HepG2 (cell line): ENCODE measurements around the gene MSI2.

Experiments used
- CEBPB ChIP-seq: IDR thresholded peaks from 2 replicates; pipeline ENCODE4 v1.6.1; 2011; ENCODE audit warnings: low read depth, low read length, improper control_type of control experiment, borderline replicate concordance
- EZH2 ChIP-seq: conservative IDR thresholded peaks from 2 replicates; pipeline ENCODE4 v1.6.1; 2012; ENCODE audit warnings: mild to moderate bottlenecking, low read depth, low read length, moderate library complexity
- HDAC2 ChIP-seq: sonication (generic); formaldehyde crosslinking; IDR thresholded peaks from 2 replicates; pipeline ENCODE4 v1.4.0; 2020; ENCODE audit warnings: missing genetic modification reagents
- NFE2L1 ChIP-seq: sonication (generic); formaldehyde crosslinking; IDR thresholded peaks from 2 replicates; pipeline ENCODE4 v1.4.0; 2020; ENCODE audit warnings: missing genetic modification reagents, mild to moderate bottlenecking, borderline replicate concordance
- NONO ChIP-seq, 2 experiments: fragments of 450-650 bp in 1 of 2; sonication (generic) in 1 of 2; formaldehyde crosslinking in 1 of 2; IDR thresholded peaks in 1 of 2; conservative IDR thresholded peaks in 1 of 2; 2 replicates each; pipeline versions ENCODE4 v1.6.1 to v1.8.0; 2017 to 2022; ENCODE audit warnings: mild to moderate bottlenecking in 1 of 2, missing genetic modification reagents in 1 of 2, moderate library complexity in 1 of 2
- PAWR ChIP-seq: sonication (generic); formaldehyde crosslinking; IDR thresholded peaks from 2 replicates; pipeline ENCODE4 v1.4.0; 2020; ENCODE audit warnings: missing genetic modification reagents, mild to moderate bottlenecking, borderline replicate concordance
- POLR2A ChIP-seq, 2 experiments: IDR thresholded peaks; 2 replicates each; pipeline ENCODE4 v1.6.1; 2011; ENCODE audit warnings: low read depth in 2 of 2, low read length in 2 of 2, mild to moderate bottlenecking in 1 of 2, moderate library complexity in 1 of 2; ENCODE audit not compliant: insufficient read depth in 1 of 2
- ZNF251 ChIP-seq: sonication (generic); formaldehyde crosslinking; IDR thresholded peaks from 2 replicates; pipeline ENCODE4 v1.9.0; 2021; ENCODE audit warnings: mild to moderate bottlenecking, missing genetic modification reagents
- TF ChIP-seq, protein P1 (sequence below): sonication (generic); formaldehyde crosslinking; IDR thresholded peaks from 2 replicates; pipeline ENCODE4 v1.4.0; 2020; ENCODE audit warnings: missing genetic modification reagents
- TF ChIP-seq, protein P2 (sequence below): IDR thresholded peaks from 2 replicates; pipeline ENCODE4 v1.6.1; 2016; ENCODE audit warnings: low read depth, control low read depth
- TF ChIP-seq, protein P3 (sequence below): sonication (generic); formaldehyde crosslinking; IDR thresholded peaks from 2 replicates; pipeline ENCODE4 v1.5.0; 2020; ENCODE audit warnings: missing genetic modification reagents
- TF ChIP-seq, protein P4 (sequence below): fragments of 450-650 bp; IDR thresholded peaks from 2 replicates; pipeline ENCODE4 v1.6.1; 2017
- TF ChIP-seq, protein P5 (sequence below), 2 experiments: sonication (generic) in 1 of 2; formaldehyde crosslinking in 1 of 2; IDR thresholded peaks; 2 replicates each; pipeline versions ENCODE4 v1.5.1 to v1.6.1; 2011 to 2020; ENCODE audit warnings: borderline replicate concordance in 1 of 2, low read depth in 1 of 2, low read length in 1 of 2, mild to moderate bottlenecking in 1 of 2, missing genetic modification reagents in 1 of 2, moderate library complexity in 1 of 2

DNA sequence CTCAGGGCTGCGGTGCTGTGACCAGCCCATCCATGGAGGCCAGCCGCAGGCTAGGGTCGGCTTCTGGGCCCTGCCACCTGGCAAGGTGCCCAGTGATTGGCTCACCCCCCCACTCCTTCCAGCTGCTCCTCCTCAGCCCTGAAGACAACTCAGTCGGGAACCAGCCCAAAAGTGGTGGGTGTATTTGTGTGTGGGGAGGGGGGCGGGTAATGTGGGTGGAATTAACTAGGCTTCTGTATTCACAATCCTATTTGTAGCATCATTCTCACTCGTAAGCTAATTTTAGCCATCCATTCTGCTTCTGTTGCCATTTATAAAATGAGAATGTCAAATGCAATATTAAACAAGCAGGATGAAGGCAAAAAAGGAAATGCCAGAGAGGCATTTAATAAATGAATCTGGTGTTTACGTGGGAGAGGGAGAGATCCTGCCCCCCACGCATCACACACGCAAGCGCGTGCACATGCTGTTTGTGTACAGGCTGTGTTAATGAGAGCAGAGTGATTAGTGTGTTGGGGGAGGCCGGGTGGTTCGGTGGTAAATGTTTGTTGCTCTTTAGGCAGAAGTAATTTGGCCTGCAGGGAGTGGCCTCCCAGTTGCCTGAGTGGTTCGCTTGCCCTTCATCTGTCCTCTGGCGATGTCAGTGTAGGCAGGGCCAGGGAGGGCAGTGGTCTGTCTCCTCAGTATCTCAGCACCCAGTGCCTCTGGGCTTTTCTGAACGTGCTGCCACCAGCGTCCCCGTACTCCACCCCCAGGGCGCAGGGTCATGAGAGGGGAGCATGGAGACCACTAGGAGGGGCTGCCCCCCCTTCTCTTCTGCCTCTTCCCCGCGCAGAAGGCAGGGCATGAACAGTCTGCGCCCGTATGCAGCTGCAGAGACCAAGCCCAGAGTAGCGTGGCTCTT lies 348.7 kb downstream of the MSI2 start:
- TF ChIP-seq PAWR (no peak), ZNF251 (CRISPR knock-in tag) (no peak), POLR2A (IDR thresholded peaks at IDR 0.05; ENCODE audit: insufficient read depth in 1 of 2, low read depth in 2 of 2, low read length in 2 of 2) (no peak), HDAC2 (CRISPR knock-in tag) (no peak), NFE2L1 (CRISPR knock-in tag) (no peak), CEBPB (no peak), NONO (IDR thresholded peaks at IDR 0.05) (no peak), NONO (CRISPR knock-in tag; conservative IDR thresholded peaks at IDR 0.05) (no peak), EZH2 (no peak)
- TF ChIP-seq, protein P1, sequence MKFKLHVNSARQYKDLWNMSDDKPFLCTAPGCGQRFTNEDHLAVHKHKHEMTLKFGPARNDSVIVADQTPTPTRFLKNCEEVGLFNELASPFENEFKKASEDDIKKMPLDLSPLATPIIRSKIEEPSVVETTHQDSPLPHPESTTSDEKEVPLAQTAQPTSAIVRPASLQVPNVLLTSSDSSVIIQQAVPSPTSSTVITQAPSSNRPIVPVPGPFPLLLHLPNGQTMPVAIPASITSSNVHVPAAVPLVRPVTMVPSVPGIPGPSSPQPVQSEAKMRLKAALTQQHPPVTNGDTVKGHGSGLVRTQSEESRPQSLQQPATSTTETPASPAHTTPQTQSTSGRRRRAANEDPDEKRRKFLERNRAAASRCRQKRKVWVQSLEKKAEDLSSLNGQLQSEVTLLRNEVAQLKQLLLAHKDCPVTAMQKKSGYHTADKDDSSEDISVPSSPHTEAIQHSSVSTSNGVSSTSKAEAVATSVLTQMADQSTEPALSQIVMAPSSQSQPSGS = no peak
- TF ChIP-seq, protein P2, sequence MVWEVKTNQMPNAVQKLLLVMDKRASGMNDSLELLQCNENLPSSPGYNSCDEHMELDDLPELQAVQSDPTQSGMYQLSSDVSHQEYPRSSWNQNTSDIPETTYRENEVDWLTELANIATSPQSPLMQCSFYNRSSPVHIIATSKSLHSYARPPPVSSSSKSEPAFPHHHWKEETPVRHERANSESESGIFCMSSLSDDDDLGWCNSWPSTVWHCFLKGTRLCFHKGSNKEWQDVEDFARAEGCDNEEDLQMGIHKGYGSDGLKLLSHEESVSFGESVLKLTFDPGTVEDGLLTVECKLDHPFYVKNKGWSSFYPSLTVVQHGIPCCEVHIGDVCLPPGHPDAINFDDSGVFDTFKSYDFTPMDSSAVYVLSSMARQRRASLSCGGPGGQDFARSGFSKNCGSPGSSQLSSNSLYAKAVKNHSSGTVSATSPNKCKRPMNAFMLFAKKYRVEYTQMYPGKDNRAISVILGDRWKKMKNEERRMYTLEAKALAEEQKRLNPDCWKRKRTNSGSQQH (CRISPR knock-in tag) = no peak
- TF ChIP-seq, protein P3, sequence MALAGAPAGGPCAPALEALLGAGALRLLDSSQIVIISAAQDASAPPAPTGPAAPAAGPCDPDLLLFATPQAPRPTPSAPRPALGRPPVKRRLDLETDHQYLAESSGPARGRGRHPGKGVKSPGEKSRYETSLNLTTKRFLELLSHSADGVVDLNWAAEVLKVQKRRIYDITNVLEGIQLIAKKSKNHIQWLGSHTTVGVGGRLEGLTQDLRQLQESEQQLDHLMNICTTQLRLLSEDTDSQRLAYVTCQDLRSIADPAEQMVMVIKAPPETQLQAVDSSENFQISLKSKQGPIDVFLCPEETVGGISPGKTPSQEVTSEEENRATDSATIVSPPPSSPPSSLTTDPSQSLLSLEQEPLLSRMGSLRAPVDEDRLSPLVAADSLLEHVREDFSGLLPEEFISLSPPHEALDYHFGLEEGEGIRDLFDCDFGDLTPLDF (CRISPR knock-in tag) = no peak
- TF ChIP-seq, protein P4, sequence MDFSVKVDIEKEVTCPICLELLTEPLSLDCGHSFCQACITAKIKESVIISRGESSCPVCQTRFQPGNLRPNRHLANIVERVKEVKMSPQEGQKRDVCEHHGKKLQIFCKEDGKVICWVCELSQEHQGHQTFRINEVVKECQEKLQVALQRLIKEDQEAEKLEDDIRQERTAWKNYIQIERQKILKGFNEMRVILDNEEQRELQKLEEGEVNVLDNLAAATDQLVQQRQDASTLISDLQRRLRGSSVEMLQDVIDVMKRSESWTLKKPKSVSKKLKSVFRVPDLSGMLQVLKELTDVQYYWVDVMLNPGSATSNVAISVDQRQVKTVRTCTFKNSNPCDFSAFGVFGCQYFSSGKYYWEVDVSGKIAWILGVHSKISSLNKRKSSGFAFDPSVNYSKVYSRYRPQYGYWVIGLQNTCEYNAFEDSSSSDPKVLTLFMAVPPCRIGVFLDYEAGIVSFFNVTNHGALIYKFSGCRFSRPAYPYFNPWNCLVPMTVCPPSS = no peak
- TF ChIP-seq, protein P5, sequence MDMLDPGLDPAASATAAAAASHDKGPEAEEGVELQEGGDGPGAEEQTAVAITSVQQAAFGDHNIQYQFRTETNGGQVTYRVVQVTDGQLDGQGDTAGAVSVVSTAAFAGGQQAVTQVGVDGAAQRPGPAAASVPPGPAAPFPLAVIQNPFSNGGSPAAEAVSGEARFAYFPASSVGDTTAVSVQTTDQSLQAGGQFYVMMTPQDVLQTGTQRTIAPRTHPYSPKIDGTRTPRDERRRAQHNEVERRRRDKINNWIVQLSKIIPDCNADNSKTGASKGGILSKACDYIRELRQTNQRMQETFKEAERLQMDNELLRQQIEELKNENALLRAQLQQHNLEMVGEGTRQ (IDR thresholded peaks at IDR 0.05; ENCODE audit: low read depth, low read length) = no peak
- TF ChIP-seq, protein P5 (CRISPR knock-in tag; IDR thresholded peaks at IDR 0.05; ENCODE audit: borderline replicate concordance) = no peak
